HCT116 (cell line): ENCODE measurements around the gene SPINT2. TPM values are rescaled to one million over a fixed set of nuclear protein-coding genes. Genes with fewer than 3 reads are reported as not detected.

Experiments used
- ATAC-seq: fragments of 200-7000 bp; cut with Tn5 transposase; 2 replicates; pipeline ENCODE4 v1.9.1; 2020; ENCODE audit warnings: mild to moderate bottlenecking, moderate library complexity
- BruUV-seq: library from RNA; stranded (reverse); fragments of 400-500 nt; replicated peaks from 2 replicates; lab custom pipeline; 2021; lab: Mats Ljungman, UMichigan
- CTCF ChIA-PET: fragments of 300-600 bp; sonication (Branson Sonifier 250); formaldehyde crosslinking; loops from one replicate; lab custom pipeline; 2021; ENCODE audit warnings: antibody characterized with exemption; lab: Charles Lee
- POLR2A ChIA-PET: fragments of 300-600, 350-600 bp; sonication (Branson Sonifier 250); formaldehyde crosslinking; loops from one replicate; lab custom pipeline; 2021; ENCODE audit warnings: antibody characterized with exemption; lab: Charles Lee
- RAD21 ChIA-PET, 2 experiments: fragments of 300-600 bp; sonication (Branson Sonifier 250); formaldehyde crosslinking; loops; one replicate each; lab custom pipeline; 2023; ENCODE audit warnings: low total read pairs in 2 of 2; ENCODE audit not compliant: uncharacterized antibody in 2 of 2, unreplicated experiment in 2 of 2, low non-redundant PET in 1 of 2; lab: Charles Lee
- DNase-seq: peaks from one replicate; pipeline ENCODE4 v3.0.0-alpha.2; 2010; ENCODE audit warnings: low read depth, low spot score
- H2AFZ ChIP-seq: fragments of 200-600 bp; shearing (Covaris generic), sonication (generic); 2 replicates; pipeline ENCODE4 v1.6.1; 2017; ENCODE audit warnings: low read depth, mixed run types, mixed read lengths, antibody characterized with exemption, low read length; ENCODE audit not compliant: poor library complexity, severe bottlenecking
- H3K27ac ChIP-seq: 2 replicates; pipeline ENCODE4 v1.5.1; 2012; ENCODE audit warnings: low read depth, low read length
- H3K27me3 ChIP-seq: fragments of 200-600 bp; sonication (generic); 2 replicates; pipeline ENCODE4 v1.6.1; 2016; ENCODE audit warnings: mixed run types, low read length, mixed read lengths; ENCODE audit not compliant: insufficient read depth
- H3K36me3 ChIP-seq, 2 experiments: fragments of 200-500 bp in 1 of 2; fragments of 200-600 bp in 1 of 2; sonication (Bioruptor generic) in 1 of 2; sonication (generic) in 1 of 2; 2 replicates each; pipeline versions ENCODE4 v1.5.1 to v1.6.1; 2014 to 2016; ENCODE audit warnings: low read length in 2 of 2, inconsistent platforms in 1 of 2, mixed read lengths in 1 of 2, mixed run types in 1 of 2; ENCODE audit not compliant: insufficient read depth in 2 of 2, control insufficient read depth in 1 of 2
- H3K4me1 ChIP-seq, 2 experiments: fragments of 200-600 bp in 1 of 2; sonication (generic) in 1 of 2; 2 replicates each; pipeline versions ENCODE4 v1.5.1 to v1.6.1; 2012 to 2017; ENCODE audit warnings: low read length in 2 of 2, inconsistent platforms in 1 of 2, mild to moderate bottlenecking in 1 of 2, mixed read lengths in 1 of 2, mixed run types in 1 of 2, moderate library complexity in 1 of 2; ENCODE audit not compliant: insufficient read depth in 2 of 2, control insufficient read depth in 1 of 2
- H3K4me2 ChIP-seq: fragments of 200-600 bp; sonication (generic); 2 replicates; pipeline ENCODE4 v1.6.1; 2017; ENCODE audit warnings: mixed run types, low read length, mixed read lengths
- H3K4me3 ChIP-seq, 2 experiments: fragments of 200-600 bp in 1 of 2; sonication (generic) in 1 of 2; replicated peaks in 1 of 2; 2 replicates each; pipeline ENCODE4 v1.5.1; 2011 to 2016; ENCODE audit warnings: low read length in 2 of 2, control low read depth in 1 of 2, low read depth in 1 of 2, mild to moderate bottlenecking in 1 of 2, mixed read lengths in 1 of 2, mixed run types in 1 of 2
- H3K79me2 ChIP-seq: fragments of 200-600 bp; sonication (generic); 2 replicates; pipeline ENCODE4 v1.6.1; 2017; ENCODE audit warnings: mild to moderate bottlenecking, mixed run types, low read length, moderate library complexity, mixed read lengths; ENCODE audit not compliant: insufficient read depth
- H3K9ac ChIP-seq: fragments of 200-600 bp; sonication (generic); 2 replicates; pipeline ENCODE4 v1.6.1; 2016; ENCODE audit warnings: low read length, mixed read lengths
- H3K9me2 ChIP-seq: fragments of 200-600 bp; sonication (generic), shearing (Covaris generic); 2 replicates; pipeline ENCODE4 v1.6.1; 2017; ENCODE audit warnings: mixed run types, mild to moderate bottlenecking, moderate library complexity; ENCODE audit not compliant: insufficient read depth
- H3K9me3 ChIP-seq, 2 experiments: fragments of 200-500 bp in 1 of 2; fragments of 200-600 bp in 1 of 2; sonication (Bioruptor generic) in 1 of 2; sonication (generic) in 1 of 2; 2 replicates each; pipeline ENCODE4 v1.6.1; 2014 to 2017; ENCODE audit warnings: low read length in 2 of 2, mixed read lengths in 2 of 2, inconsistent platforms in 1 of 2, low read depth in 1 of 2, mild to moderate bottlenecking in 1 of 2, mixed run types in 1 of 2, moderate library complexity in 1 of 2; ENCODE audit not compliant: control insufficient read depth in 1 of 2, insufficient read depth in 1 of 2
- H4K20me1 ChIP-seq: fragments of 200-600 bp; sonication (generic), shearing (Covaris generic); 2 replicates; pipeline ENCODE4 v1.6.1; 2017; ENCODE audit warnings: mixed run types, mild to moderate bottlenecking, moderate library complexity; ENCODE audit not compliant: insufficient read depth
- EGR1 ChIP-seq: IDR thresholded peaks from 2 replicates; pipeline ENCODE4 v1.6.1; 2012; ENCODE audit warnings: low read depth
- FOSL1 ChIP-seq: IDR thresholded peaks from 2 replicates; pipeline ENCODE4 v1.6.1; 2012; ENCODE audit warnings: low read depth
- JUND ChIP-seq: IDR thresholded peaks from 2 replicates; pipeline ENCODE4 v1.6.1; 2012
- POLR2AphosphoS5 ChIP-seq: IDR thresholded peaks from 2 replicates; pipeline ENCODE4 v1.6.1; 2011; ENCODE audit warnings: mild to moderate bottlenecking, low read depth, low read length, moderate library complexity
- SP1 ChIP-seq: IDR thresholded peaks from 2 replicates; pipeline ENCODE4 v1.6.1; 2012; ENCODE audit warnings: low read depth
- SRF ChIP-seq: IDR thresholded peaks from 2 replicates; pipeline ENCODE4 v1.6.1; 2012; ENCODE audit warnings: low read depth
- TCF7L2 ChIP-seq: IDR thresholded peaks from 2 replicates; pipeline ENCODE4 v1.7.0; 2011; ENCODE audit warnings: borderline replicate concordance, inconsistent platforms; ENCODE audit not compliant: insufficient read depth, insufficient read length; ENCODE audit errors: extremely low read depth
- ZBTB33 ChIP-seq: IDR thresholded peaks from 2 replicates; pipeline ENCODE4 v1.6.1; 2011; ENCODE audit warnings: mild to moderate bottlenecking, low read length, moderate library complexity; ENCODE audit not compliant: insufficient replicate concordance; ENCODE audit errors: extremely low read depth
- ZFX ChIP-seq: fragments of 450-650 bp; IDR thresholded peaks from 2 replicates; pipeline ENCODE4 v1.6.1; 2017
- ZNF274 ChIP-seq: fragments of 200-500 bp; sonication (Bioruptor generic); IDR thresholded peaks from 2 replicates; pipeline ENCODE4 v1.6.1; 2014; ENCODE audit warnings: mild to moderate bottlenecking, low read depth, low read length, inconsistent platforms
- intact Hi-C: fragments of 100-400 bp; cut with micrococcal nuclease; formaldehyde crosslinking; loops from 2 replicates; pipeline ENCODE4 v1.10.0; 2022
- total RNA-seq: library from RNA; stranded (reverse); gene quantifications from one replicate; pipeline ENCODE4 v1.2.1, GENCODE V29; 2021; ENCODE audit not compliant: unreplicated experiment
- TF ChIP-seq, protein P1 (sequence below): IDR thresholded peaks from 2 replicates; pipeline ENCODE4 v1.6.1; 2012
- TF ChIP-seq, protein P2 (sequence below): IDR thresholded peaks from 2 replicates; pipeline ENCODE4 v1.6.1; 2012

The SPINT2 gene
- total RNA-seq, 1 experiment from 2014 or later, result 500 TPM

GRCh38 chr19:38280030-38280921 lies 15.9 kb downstream of the SPINT2 start:
- no TSS peak for BruUV-seq
- ChIA-PET POLR2A (no interaction called here), CTCF (no interaction called here), RAD21 (interaction anchor here in 1 of 2 experiments (0.9 kb wide), 1 partner anchor 24 kb away, joined by 3 read pairs; no protein-coding TSS in a partner anchor)
- Histone ChIP-seq H3K9me2 (no peaks in the 10 kb centered on the region), H3K4me1 (peaks cover 4 to 24% of the 10 kb centered on the region in 2 experiments; a peak in 3 of 4 replicates), H3K79me2 (peaks cover 93% of the 10 kb centered on the region), H3K27ac (no peak overlapping the region), H3K9ac (no peak overlapping the region), H3K36me3 (peaks cover 21 to 39% of the 10 kb centered on the region in 2 experiments; a peak in 3 of 4 replicates), H2AFZ (no peak overlapping the region), H3K4me3 (no peak overlapping the region), H4K20me1 (peaks cover 15% of the 10 kb centered on the region; the same call in 1 of the 2 replicates), H3K4me2 (no peak overlapping the region), H3K27me3 (no peaks in the 10 kb centered on the region), H3K9me3 (no peaks in the 10 kb centered on the region)
- intact Hi-C loops, result no loop called here
- no peak for ATAC-seq
- no peak for DNase-seq
- TF ChIP-seq POLR2AphosphoS5 (no peak), FOSL1 (no peak), EGR1 (no peak), TCF7L2 (no peak), SRF (no peak), JUND (no peak), ZNF274 (no peak), SP1 (no peak), ZBTB33 (no peak), ZFX (no peak)
- TF ChIP-seq, protein P1, sequence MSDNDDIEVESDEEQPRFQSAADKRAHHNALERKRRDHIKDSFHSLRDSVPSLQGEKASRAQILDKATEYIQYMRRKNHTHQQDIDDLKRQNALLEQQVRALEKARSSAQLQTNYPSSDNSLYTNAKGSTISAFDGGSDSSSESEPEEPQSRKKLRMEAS, result no peak
- TF ChIP-seq, protein P2, sequence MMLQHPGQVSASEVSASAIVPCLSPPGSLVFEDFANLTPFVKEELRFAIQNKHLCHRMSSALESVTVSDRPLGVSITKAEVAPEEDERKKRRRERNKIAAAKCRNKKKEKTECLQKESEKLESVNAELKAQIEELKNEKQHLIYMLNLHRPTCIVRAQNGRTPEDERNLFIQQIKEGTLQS, result no peak
